HuH-7.5 (cell line): Measurements from ENCODE around the gene IGFALS.

Experiments
- DNase-seq: peaks from one replicate; pipeline ENCODE4 v3.0.0; 2011; ENCODE audit warnings: low spot score

IGFALS gene

GRCh38 chr16:1775846-1776671 is 17.4 kb downstream of the IGFALS start:
- no peak for DNase-seq

GRCh38 chr16:1775006-1775845 is 18.3 kb downstream of the IGFALS start:
- no peak for DNase-seq

GRCh38 chr16:1774448-1774780 is 19.1 kb downstream of the IGFALS start:
- no peak for DNase-seq

GRCh38 chr16:1773703-1774447 is 19.6 kb downstream of the IGFALS start:
- DNase-seq = no peak

- peak; percentile 90 for DNase-seq
Measured at GRCh38 chr16:1772908-1773702, 20.4 kb downstream of the IGFALS start, which contains the start of gene MRPS34. TSS of gene MRPS34 (minus strand) at chr16:1773134. CDS start at chr16:1773119, 15 bp downstream.

- DNase-seq = peak; percentile 55
Measured at GRCh38 chr16:1772362-1772907, 21.1 kb downstream of the IGFALS start, which contains the start of gene EME2. TSS of gene EME2 (plus strand) at chr16:1772810. CDS start at chr16:1773228, 418 bp downstream.

GRCh38 chr16:1771864-1772361 is 21.6 kb downstream of the IGFALS start:
- DNase-seq = no peak

- DNase-seq = peak; percentile 83
Measured at GRCh38 chr16:1771188-1771863, 22.2 kb downstream of the IGFALS start, which contains the start of gene NME3. TSS of gene NME3 (minus strand) at chr16:1771543. CDS start at chr16:1771534, 9 bp downstream.

- DNase-seq = peak; percentile 47
Measured at GRCh38 chr16:1770328-1771187, 22.9 kb downstream of the IGFALS start.

- no peak for DNase-seq
Measured at GRCh38 chr16:1769402-1770300, 23.9 kb downstream of the IGFALS start.

GRCh38 chr16:1768767-1769401 is 24.6 kb downstream of the IGFALS start:
- DNase-seq = no peak

GRCh38 chr16:1768061-1768766 is 25.3 kb downstream of the IGFALS start:
- DNase-seq = no peak

GRCh38 chr16:1767116-1767994 is 26.1 kb downstream of the IGFALS start:
- no peak for DNase-seq

- no peak for DNase-seq
Measured at GRCh38 chr16:1766701-1767100, 26.8 kb downstream of the IGFALS start.

GRCh38 chr16:1766231-1766630 is 27.3 kb downstream of the IGFALS start:
- DNase-seq = no peak

GRCh38 chr16:1765826-1766225 is 27.7 kb downstream of the IGFALS start:
- no peak for DNase-seq
